ENCODE results near the gene HSPA12A. TPM values are rescaled to one million over a fixed set of nuclear protein-coding genes. Genes with fewer than 3 reads are reported as not detected.

The HSPA12A gene
- total RNA-seq, 1 donor from 2014 or later: 13.7 TPM

DNA sequence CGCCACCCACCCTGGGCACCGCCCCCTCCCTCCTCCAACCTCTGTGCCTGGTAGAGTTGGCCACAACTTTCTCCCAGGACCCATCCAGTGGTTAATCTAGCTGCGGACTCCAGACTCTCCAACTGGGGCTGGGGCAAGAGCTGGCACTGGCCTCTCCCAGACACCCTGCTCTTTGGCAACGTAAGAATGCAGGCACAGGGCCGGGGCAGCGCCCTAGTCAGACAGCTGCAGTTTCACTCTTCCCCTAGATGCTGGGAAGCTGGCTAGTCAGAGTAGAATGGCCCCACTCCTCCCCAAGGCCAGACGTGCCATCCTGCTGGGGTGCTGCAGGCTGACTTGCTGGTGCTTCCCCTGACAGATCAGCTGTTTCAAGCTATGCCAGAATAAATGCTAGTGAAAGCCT, 22.1 kb downstream of the HSPA12A start:
- DNase-seq (ENCODE audit: low read depth): no peak
- Histone ChIP-seq H3K36me3 (ENCODE audit: control insufficient read depth, insufficient read depth, low read length) (peaks cover 1% of the 10 kb centered on the region), H3K27me3 (ENCODE audit: control insufficient read depth, insufficient read depth, low read length) (no peaks in the 10 kb centered on the region), H3K4me3 (ENCODE audit: low read depth, low read length) (no peak overlapping the region)
- no peak for TF ChIP-seq CTCF (IDR thresholded peaks at IDR 0.05; ENCODE audit: insufficient read depth, low read length, poor library complexity, severe bottlenecking)

DNA sequence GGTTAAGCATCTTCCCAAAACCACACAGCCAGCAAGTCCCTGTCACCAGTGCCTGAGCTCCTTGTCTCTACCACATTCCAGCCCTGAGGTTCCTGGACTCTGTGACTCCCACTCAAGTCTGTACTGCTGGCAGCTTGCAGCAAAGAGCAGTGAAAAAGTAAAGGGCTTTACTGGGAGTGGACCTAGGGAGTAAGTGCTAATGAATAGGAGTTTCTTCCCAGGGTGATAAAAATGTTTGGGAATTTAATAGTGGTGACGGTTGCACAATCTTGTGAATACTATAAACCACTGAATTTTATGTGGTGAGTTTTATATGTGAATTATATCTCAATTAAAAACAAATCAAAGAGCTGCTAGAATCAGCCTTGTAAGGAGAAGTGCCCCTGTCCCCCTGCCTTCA, 22.6 kb downstream of the HSPA12A start:
- no peak for DNase-seq (ENCODE audit: low read depth)
- Histone ChIP-seq H3K36me3 (ENCODE audit: control insufficient read depth, insufficient read depth, low read length) (peaks cover 1% of the 10 kb centered on the region), H3K27me3 (ENCODE audit: control insufficient read depth, insufficient read depth, low read length) (no peaks in the 10 kb centered on the region), H3K4me3 (ENCODE audit: low read depth, low read length) (no peak overlapping the region)
- TF ChIP-seq CTCF (IDR thresholded peaks at IDR 0.05; ENCODE audit: insufficient read depth, low read length, poor library complexity, severe bottlenecking): no peak

GRCh38 chr10:116718058-116718457, 24.3 kb downstream of the HSPA12A start:
- no peak for DNase-seq (ENCODE audit: low read depth)
- Histone ChIP-seq H3K27me3 (ENCODE audit: control insufficient read depth, insufficient read depth, low read length) (no peaks in the 10 kb centered on the region), H3K36me3 (ENCODE audit: control insufficient read depth, insufficient read depth, low read length) (peaks cover 1% of the 10 kb centered on the region), H3K4me3 (ENCODE audit: low read depth, low read length) (no peak overlapping the region)
- no peak for TF ChIP-seq CTCF (IDR thresholded peaks at IDR 0.05; ENCODE audit: insufficient read depth, low read length, poor library complexity, severe bottlenecking)

- no peaks in the 10 kb centered on the region for H3K27me3 ChIP-seq (ENCODE audit: control insufficient read depth, insufficient read depth, low read length)
- no peak for TF ChIP-seq CTCF (IDR thresholded peaks at IDR 0.05; ENCODE audit: insufficient read depth, low read length, poor library complexity, severe bottlenecking)
- DNase-seq (ENCODE audit: low read depth): no peak
- H3K4me3 ChIP-seq (ENCODE audit: low read depth, low read length): no peak overlapping the region
- no peaks in the 10 kb centered on the region for H3K36me3 ChIP-seq (ENCODE audit: control insufficient read depth, insufficient read depth, low read length)
These were observed 26.0 kb downstream of the HSPA12A start for GRCh38 chr10:116716381-116716780.

DNA sequence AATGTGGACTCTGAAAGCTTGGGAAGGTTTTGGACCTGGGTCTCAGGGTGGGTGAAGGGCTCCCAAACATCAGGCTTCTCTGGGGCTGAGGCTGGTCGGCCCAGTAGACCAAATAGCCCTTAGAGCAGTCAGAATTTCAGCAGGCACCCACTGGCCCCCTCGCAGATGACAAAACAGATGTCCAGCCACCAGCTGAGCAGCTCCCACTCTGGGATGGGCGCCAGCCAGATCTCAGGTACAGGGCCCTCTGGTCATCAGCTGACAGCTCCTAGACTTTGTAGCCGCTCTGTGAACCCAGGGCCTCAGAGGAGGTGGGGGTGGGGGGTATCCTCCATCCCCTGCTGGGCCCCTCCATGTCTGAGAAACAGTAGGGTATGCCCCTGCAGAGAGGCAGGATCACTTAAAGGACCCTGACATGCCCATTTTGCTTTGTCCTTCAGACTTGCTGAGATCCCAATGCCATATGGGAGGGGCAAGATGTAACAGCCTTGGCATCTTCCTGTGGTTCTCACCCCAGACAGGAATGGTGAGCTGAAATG, 26.5 kb downstream of the HSPA12A start:
- TF ChIP-seq CTCF (IDR thresholded peaks at IDR 0.05; ENCODE audit: insufficient read depth, low read length, poor library complexity, severe bottlenecking): no peak
- H3K4me3 ChIP-seq (ENCODE audit: low read depth, low read length): no peak overlapping the region
- DNase-seq (ENCODE audit: low read depth): no peak
- H3K27me3 ChIP-seq (ENCODE audit: control insufficient read depth, insufficient read depth, low read length): no peaks in the 10 kb centered on the region
- no peaks in the 10 kb centered on the region for H3K36me3 ChIP-seq (ENCODE audit: control insufficient read depth, insufficient read depth, low read length)

DNA sequence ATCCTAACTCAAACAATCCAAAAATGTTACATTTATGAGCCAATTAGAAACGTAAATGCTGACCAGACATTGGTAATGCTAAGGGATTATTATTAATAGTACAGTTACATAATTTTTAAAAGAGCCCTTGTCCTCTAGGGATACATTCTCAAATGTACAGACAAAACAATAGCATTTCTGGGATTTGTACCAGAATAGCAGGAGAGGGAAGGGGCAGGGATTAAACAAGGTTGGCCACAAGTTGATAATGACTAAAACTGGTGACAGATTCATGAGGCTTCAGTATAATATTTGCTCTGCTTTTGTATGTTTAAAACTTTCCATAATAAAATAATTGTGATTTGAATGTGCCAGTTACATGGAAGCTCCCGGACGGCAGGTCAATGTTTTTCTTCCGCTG, 27.0 kb downstream of the HSPA12A start:
- Histone ChIP-seq H3K36me3 (ENCODE audit: control insufficient read depth, insufficient read depth, low read length) (no peaks in the 10 kb centered on the region), H3K27me3 (ENCODE audit: control insufficient read depth, insufficient read depth, low read length) (no peaks in the 10 kb centered on the region), H3K4me3 (ENCODE audit: low read depth, low read length) (no peak overlapping the region)
- TF ChIP-seq CTCF (IDR thresholded peaks at IDR 0.05; ENCODE audit: insufficient read depth, low read length, poor library complexity, severe bottlenecking): no peak
- DNase-seq (ENCODE audit: low read depth): no peak

All from kidney epithelial cell (primary cell).